PC-3 (cell line): ENCODE results near the gene DCHS2.

Source experiments
- EZH2phosphoT487 ChIP-seq: fragments of 300-600 bp; sonication (generic); IDR thresholded peaks from 2 replicates; pipeline ENCODE4 v1.6.1; 2018; ENCODE audit warnings: mild to moderate bottlenecking, antibody characterized with exemption, low read length, borderline replicate concordance
- TF ChIP-seq, protein P1 (sequence below): fragments of 300-600 bp; sonication (generic); conservative IDR thresholded peaks from 2 replicates; pipeline ENCODE4 v1.5.1; 2017; ENCODE audit warnings: antibody characterized with exemption, low read depth, mild to moderate bottlenecking, low read length

DNA sequence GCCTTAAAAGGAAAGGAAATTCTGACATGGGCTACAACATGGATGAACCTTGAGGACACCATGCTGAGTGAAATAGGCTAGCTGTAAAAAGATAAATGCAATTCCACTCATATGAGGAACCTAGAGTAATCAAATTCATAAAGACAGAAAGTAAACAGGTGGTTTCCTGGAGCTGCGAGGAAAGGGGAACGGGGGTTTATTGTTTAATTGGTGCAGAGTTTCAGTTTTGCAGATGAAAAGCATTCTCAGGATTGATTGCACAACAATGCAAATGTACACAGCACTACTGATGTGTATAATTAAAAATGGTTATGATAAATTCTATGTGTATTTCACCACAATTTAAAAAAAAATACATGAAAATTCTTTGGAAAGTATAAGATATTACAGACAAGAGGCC lies 34.6 kb upstream of the DCHS2 start:
- TF ChIP-seq, protein P1, sequence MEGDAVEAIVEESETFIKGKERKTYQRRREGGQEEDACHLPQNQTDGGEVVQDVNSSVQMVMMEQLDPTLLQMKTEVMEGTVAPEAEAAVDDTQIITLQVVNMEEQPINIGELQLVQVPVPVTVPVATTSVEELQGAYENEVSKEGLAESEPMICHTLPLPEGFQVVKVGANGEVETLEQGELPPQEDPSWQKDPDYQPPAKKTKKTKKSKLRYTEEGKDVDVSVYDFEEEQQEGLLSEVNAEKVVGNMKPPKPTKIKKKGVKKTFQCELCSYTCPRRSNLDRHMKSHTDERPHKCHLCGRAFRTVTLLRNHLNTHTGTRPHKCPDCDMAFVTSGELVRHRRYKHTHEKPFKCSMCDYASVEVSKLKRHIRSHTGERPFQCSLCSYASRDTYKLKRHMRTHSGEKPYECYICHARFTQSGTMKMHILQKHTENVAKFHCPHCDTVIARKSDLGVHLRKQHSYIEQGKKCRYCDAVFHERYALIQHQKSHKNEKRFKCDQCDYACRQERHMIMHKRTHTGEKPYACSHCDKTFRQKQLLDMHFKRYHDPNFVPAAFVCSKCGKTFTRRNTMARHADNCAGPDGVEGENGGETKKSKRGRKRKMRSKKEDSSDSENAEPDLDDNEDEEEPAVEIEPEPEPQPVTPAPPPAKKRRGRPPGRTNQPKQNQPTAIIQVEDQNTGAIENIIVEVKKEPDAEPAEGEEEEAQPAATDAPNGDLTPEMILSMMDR: no peak
- no peak for TF ChIP-seq EZH2phosphoT487
